Measurements from ENCODE around the gene TFEB. TPM values are rescaled to one million over a fixed set of nuclear protein-coding genes. Genes with fewer than 3 reads are reported as not detected.

Gene TFEB
- total and polyA plus RNA-seq, 10 of the 15 experiments (the other 5 are each of a cell fraction or from before 2014, with no cell fraction given) = 0.84 to 108 (median 60.8) TPM

DNA sequence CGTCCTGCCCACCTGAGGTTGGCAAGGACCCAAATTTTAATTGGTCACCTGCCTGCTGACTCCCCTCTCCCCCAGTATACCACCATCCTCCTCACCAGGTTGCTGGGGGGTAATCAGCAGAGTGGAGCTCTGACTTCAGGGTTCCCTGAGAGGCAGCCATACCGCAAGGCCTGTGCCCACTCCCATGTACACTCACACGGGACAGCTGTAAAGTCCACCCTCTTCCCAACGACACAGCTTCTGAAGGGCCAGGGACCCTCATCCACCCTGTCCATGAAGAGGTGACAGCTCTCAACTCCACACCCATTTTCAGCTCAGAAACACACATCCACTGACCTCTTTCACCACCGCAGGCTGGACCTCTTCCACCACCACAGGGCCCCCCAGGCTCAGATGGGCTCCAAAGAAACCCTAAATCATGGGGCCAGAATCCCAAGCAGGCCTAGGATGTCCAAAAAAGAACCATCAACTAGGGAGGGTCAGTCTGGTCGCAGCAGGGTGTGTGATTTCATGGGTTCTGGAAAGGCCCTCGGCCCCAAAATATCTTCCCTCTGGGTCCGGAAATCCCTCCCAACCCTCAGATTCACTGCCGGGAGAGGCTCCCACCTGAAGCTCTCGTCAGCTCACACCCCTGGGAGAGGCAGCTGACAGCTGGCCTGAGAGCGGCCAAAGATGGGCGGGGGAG lies 30.0 kb downstream of the TFEB start (continued):
- TF ChIP-seq SMAD1 (IDR thresholded peaks at IDR 0.05; ENCODE audit: low read depth, partially characterized antibody) = no peak
- TF ChIP-seq SMC3 (IDR thresholded peaks at IDR 0.05; ENCODE audit: borderline replicate concordance, low read length) = no peak
- no peak for TF ChIP-seq NR2C2 (IDR thresholded peaks at IDR 0.05; ENCODE audit: borderline replicate concordance, control insufficient read depth, insufficient read length, low read depth)
- TF ChIP-seq NFXL1 (IDR thresholded peaks at IDR 0.05; ENCODE audit: borderline replicate concordance) = no peak
- TF ChIP-seq POU2F2 (IDR thresholded peaks at IDR 0.05; ENCODE audit: borderline replicate concordance, low read depth, low read length) = no peak
- TF ChIP-seq EP300 (IDR thresholded peaks at IDR 0.05; ENCODE audit: borderline replicate concordance in 1 of 2, control insufficient read depth in 1 of 2, low read depth in 2 of 2, low read length in 2 of 2) = 0 out of 4 replicates have a peak, but pooled peaks of 1 of the 2 experiments have one; percentile 43
- TF ChIP-seq KDM1A (IDR thresholded peaks at IDR 0.05; ENCODE audit: borderline replicate concordance) = no peak
- TF ChIP-seq EED (IDR thresholded peaks at IDR 0.05; ENCODE audit: low read depth) = no peak
- no peak for TF ChIP-seq TCF7 (IDR thresholded peaks at IDR 0.05; ENCODE audit: borderline replicate concordance)
- no peak for TF ChIP-seq SREBF2 (IDR thresholded peaks at IDR 0.05; ENCODE audit: low read length)
- no peak for TF ChIP-seq ELK1 (IDR thresholded peaks at IDR 0.05; ENCODE audit: low read depth, low read length)
- TF ChIP-seq, protein P1, sequence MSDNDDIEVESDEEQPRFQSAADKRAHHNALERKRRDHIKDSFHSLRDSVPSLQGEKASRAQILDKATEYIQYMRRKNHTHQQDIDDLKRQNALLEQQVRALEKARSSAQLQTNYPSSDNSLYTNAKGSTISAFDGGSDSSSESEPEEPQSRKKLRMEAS (IDR thresholded peaks at IDR 0.05; ENCODE audit: low read depth, low read length) = no peak
- TF ChIP-seq BHLHE40 (IDR thresholded peaks at IDR 0.05; ENCODE audit: borderline replicate concordance in 1 of 2, low read depth in 2 of 2, low read length in 1 of 2) = no peak
- peak; percentile 67 for TF ChIP-seq POLR2A (IDR thresholded peaks at IDR 0.05; ENCODE audit: low read depth, low read length)
- TF ChIP-seq ZNF217 (IDR thresholded peaks at IDR 0.05) = no peak
- no peak for TF ChIP-seq ZZZ3 (IDR thresholded peaks at IDR 0.05; ENCODE audit: control insufficient read depth, insufficient read length, low read depth)
- TF ChIP-seq ZNF622 (IDR thresholded peaks at IDR 0.05) = no peak

Measured in GM12878 (cell line).